Renal cortex interstitium (tissue), 11 donors: ENCODE results near the gene CNTN4. TPM values are rescaled to one million over a fixed set of nuclear protein-coding genes. Genes with fewer than 3 reads are reported as not detected.

Source experiments
- DNase-seq, 11 donors: peaks; one replicate each; pipeline ENCODE4 v3.0.0-alpha.2; 2013; ENCODE audit warnings: low read depth in 9 of 11, low spot score in 4 of 11; ENCODE audit errors: extremely low read depth in 1 of 11
- polyA plus RNA-seq, 3 donors: library from polyadenylated mRNA; unstranded; fragments of 120-200 nt; gene quantifications; one replicate each; pipeline ENCODE4 v1.2.1, GENCODE V29; 2013; ENCODE audit not compliant: insufficient read length in 3 of 3

CNTN4 gene
- polyA plus RNA-seq, 3 donors = 27.6 to 36.4 (median 33.2) TPM

DNA sequence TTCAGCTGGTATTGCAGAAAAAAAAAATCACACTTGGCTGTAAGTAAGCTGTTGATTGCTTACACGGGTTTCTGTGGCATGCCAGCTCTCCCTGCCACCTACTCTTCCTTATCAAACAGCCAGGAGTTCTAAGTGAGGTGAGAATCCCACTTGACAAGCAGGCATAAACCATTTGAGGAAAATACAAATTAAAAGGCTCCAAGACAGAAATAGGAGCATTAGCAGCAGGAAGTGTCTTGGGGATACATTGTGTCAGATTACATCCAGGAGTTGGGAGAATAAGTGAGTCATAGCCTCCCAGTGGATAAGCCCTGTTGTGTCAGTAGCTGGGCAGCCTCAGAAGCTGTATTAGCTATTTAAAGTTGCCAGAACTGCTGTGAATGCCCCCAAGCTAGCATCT, 256.0 kb downstream of the CNTN4 start:
- peak in 1 of 11 donors; percentile 9 for DNase-seq

DNA sequence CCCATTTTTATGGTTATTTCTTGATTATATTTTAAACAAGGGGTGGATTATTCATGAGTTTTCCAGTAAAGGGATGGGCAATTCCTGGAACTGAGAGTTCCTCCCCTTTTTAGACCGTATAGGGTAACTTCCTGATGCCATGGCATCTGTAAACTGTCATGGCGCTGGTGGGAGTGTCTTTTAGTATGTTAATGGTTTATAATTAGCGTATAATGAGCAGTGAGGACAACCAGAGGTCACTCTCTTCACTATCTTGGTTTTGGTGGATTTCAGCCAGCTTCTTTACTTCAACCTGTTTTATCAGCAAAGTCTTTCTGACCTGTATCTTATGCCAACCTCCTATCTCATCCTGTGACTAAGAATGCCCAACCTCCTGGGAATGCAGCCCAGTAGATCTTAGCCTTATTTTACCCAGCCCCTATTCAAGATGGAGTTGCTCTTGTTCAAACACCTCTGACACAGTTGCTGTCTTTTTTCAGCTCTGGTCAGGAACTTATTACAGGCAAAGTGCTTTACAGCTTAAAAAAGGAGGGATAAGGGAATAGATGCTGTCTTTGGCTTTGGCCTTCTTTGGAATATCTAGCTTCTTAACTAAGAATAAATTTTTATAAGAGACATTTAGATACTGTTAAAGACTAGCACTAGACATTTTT, 257.8 kb downstream of the CNTN4 start:
- DNase-seq = no peak

DNA sequence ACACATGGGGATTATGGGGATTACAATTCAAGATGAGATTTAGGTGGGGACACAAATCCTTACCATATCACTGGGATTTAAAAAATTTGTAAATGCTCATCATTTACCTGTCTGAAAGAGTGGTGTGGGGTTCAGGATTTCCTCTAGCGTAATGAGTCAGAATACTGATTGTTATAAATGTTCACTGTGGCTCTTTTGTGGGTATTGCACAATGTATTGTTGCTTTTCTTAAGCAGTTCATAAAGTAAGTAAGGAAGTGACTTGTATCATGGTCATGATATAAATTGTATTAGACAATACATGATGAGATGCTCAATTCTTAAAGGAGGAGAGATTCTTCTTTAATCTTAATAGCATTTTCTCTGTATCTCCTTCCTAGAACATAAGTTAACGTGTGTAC, 262.1 kb downstream of the CNTN4 start:
- no peak for DNase-seq

DNA sequence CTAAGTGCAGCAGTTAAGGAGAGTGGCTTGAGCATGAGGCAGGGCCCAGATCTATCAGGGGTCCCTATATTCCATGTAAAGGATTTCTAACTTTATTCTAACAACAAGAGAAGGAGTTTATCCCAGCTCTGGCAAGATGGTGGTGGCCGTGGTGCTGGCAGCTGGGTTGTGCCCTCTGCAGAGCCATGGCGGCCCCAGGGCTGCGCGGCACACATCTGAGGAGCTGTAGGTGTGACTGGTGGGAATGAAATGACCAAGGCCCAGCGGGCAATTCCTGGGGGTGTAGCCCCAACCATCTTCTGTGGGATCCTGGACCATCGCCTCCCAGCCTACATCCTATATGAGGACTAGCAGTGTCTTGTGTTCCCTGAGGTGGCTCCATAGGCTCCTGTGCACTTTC, 263.5 kb downstream of the CNTN4 start:
- DNase-seq = no peak

DNA sequence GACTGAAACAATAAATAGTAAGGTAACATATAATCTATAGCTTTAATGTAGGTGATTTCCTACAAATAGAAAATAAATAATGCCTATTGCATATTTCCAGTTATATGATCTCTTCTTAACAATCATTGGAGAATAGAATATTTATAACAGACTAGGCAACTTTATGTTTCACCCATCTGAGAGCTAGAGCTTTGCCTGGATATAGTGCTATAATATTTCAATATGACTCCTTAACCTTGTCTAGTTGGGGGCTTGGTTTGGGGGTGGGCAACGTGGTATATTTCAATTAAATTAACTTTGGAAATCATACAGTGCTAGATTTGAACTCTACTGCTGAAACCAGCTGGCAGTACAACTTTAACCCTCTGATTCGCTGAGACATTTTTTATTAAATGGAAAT, 265.2 kb downstream of the CNTN4 start:
- no peak for DNase-seq

DNA sequence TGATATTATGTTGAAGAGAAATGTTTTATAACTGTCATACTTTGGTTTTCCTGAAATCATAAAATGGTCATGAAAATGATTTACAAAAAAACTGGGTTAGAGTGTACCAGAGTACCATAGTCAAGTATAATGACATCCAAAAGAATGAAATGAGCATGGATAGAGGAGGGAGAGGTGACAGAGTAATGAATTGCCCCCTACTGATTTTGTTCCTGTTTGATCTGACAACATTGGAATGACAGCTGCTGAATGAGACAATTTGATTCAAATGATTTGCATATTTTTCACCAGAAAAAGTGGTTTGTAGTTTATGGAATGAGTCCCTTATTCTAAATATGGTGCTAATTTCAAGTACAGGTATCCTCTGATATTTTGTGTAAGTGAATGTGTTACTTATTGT, 271.7 kb downstream of the CNTN4 start:
- DNase-seq = no peak

DNA sequence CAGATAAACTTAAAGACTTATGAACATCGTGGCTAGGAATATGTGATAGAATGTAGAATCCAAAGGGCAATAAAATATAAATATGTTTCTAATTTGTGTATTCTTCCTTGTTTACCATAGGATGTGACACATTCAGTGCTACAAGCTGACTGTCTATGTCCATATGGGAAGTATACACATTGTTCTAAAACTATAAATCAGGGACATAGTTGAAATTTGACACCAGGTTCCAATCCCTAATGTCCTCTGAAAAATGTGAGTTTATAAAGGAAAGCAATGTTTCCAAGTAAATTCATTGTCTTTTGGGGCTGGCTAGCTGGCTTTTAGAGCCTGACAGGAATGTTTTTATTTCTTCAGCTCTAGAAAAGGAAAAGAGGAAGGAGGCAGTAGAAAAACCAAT, 273.6 kb downstream of the CNTN4 start:
- DNase-seq = no peak

DNA sequence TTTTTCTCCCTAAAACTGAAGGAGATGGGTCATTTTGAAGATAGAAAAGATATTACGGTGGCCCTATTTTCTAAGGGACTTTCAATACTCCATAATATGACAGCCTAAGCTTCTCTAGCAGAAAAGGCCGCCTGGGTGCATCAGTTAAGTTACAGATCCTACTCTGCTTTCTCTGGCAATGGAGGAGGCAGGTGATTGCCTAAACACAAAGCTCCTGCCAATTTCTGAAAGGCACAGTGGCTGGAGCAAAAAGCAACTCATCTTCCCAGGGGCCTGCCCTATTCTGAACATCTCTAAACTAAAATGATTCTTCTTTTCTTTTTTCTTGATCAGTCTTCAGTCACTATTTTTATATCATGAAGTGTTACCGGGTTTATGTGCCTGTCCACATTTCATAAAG, 276.7 kb downstream of the CNTN4 start:
- no peak for DNase-seq

DNA sequence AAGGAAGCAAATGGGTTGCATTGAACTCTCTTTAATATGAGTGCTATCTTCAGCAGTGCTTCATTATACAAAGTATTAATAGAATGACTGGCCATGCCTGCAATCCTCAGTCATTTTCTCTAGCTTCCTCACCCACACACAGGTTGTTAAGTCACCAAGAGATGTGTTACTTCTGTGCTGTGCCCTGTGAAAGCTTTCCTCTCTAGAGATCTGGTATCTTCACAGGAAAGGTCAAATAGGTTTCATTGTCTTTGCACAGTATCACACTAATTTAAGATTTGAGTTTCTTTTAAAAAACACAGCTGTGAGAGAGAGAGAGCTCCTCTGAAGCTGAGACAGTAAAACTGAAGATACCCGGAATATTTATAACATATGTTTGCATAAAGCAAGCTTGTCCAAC, 278.6 kb downstream of the CNTN4 start:
- DNase-seq = no peak

DNA sequence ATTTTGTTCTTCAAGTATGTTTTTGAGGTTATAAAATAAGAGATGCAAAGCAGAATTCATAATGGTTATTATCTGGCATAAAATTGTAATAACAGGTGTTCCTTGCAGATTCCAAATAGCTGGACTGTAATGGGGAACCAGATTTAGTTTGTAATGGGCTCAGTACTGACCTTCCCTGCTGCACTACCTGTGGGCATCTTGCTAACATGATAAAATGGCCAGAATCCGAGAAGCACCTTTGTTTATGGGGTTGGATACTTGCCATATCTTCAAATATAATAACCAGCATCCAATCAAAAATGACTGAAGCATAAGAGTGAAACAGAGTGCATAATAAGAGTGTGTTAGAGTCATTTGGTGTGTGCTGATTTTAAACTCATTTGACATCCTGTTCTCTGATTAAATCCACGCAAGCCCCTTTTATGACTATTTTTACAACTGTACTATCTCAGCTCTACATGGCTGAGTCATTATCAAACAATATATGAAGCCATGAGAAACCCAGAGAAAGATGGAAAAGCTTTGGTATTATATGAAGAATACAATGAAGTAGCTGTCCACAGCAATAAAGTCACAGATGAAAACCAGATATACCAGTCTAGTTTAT, 292.4 kb downstream of the CNTN4 start:
- DNase-seq = no peak

DNA sequence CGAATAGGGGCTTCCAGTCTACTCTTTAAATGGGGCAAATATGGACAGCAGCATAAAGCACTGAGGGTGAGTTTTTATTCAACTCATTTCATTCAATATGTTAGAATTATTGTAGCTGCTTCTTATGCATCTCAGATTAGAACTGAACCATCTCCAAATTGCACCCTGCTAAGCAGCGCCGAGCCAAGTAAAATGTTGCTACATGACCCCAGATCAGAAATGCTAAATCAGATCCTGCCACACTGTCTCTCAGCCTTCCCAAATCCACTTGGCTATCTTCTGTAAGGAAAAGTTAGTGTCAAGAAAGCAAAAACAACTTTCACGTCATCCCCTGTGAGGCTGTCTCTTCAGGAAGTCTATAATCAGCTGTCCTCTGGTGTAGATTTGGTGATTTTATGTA, 293.2 kb downstream of the CNTN4 start:
- DNase-seq = no peak

DNA sequence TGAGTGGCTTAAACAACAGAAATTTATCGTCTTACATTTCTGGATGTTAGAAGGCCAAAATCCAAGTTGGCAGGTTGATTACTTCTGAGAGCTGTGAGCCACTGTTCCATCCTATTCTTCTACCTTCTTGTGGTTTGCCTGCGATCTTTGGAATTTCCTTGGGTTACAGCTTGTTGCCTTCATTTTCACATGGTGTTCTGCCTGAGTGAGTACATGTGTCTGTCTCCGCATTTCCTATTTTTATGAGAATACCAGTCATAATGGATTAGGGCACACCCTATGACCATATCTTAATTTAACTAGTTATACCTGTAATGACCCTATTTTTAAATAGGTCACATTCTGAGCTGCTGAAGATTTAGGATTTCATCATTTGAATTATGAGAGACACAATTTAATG, 294.3 kb downstream of the CNTN4 start:
- no peak for DNase-seq

DNA sequence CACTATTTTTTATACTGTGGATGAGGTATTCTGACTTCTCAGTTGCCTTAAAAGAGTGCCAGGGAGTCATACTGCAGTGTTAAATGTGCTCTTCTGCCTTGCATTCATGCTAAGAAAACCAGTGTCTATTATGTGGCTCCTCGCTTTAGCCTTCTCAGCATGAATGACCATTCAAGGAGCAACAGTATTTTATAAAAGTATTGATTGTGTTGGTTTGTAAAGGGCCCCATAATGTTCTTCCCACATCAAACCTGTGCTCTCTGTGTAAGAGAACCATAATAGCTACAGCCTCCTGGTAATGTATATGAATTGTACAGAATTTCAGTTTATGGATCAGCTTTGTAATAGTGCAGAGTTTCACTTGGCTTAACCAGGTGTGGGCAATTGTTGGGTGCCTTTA, 316.4 kb downstream of the CNTN4 start:
- no peak for DNase-seq

DNA sequence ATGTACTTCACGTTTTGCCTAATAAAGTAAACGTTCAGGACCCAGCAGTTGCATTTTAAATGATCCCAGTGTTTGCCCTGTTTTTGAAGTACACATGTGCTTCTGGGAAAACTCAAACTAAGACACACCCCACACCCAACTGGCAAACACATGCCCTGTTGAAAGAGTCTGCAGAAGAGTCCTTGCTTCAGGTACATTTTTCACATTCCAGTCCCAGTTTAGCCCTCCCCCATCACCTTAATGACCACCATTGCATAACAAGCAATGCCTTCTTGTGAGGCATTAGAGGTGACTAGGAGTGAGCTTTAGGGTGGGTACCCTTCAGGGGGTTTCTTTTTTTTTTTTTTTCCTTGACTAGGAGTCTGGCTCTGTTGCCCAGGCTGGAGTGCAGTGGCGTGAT, 322.3 kb downstream of the CNTN4 start:
- DNase-seq = peak in 2 of 11 donors; percentile 2 to 8

DNA sequence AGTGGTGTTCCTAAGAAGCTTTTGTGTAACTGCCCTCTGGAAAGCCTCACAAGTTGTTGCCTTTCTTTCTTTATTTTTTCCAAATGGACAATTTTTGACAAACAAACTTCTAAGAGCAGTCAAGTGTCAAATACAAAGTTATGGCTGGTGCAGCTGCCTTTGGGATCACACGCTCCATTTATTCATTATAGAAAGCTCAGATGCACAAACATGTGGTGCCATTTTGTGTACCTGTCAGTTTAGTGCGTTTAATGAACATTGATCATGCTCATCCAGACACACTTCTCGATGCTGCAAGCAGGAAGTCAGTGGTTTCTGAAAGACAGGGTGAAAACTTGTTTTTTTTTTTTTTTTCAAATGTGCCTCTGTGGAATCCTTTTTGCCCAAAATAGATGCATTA, 324.5 kb downstream of the CNTN4 start:
- no peak for DNase-seq

DNA sequence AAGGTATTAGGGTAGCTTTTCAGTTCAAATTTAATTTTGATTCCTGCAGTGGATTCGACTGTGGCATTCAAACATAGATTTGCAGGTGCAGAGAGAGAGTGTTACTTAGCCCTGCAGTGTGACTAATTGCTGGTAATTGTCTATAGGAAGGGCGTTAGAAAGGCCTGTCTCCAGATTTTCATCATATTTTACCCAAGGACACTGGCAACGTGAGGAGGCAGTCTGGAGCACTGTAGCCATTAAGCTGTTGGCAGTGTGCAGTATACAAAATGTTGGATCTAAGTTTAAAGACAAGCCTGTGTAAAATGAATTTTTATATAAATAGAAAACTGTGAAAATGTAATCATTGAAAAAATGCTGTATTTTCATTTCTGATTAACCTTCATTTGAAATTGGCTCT, 342.9 kb downstream of the CNTN4 start:
- DNase-seq = no peak

DNA sequence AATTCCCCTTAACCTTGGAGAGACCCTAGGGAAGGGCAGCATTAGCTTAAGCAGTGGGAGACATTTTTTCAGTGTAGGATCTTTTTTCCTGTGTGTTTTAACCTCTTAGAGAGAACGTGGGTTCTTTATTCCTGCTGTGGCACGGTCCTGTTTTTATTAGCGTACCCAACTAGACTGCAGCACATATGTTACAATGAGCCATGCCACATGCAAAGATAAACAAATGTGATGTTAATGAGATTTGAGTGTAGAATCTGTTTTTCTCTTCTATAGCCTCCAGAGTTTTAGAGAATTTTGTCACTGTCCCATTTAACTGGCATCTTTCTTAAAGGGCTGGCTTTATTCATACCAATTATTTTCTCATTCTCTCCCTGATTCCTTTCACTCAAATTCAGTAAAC, 347.5 kb downstream of the CNTN4 start:
- no peak for DNase-seq

DNA sequence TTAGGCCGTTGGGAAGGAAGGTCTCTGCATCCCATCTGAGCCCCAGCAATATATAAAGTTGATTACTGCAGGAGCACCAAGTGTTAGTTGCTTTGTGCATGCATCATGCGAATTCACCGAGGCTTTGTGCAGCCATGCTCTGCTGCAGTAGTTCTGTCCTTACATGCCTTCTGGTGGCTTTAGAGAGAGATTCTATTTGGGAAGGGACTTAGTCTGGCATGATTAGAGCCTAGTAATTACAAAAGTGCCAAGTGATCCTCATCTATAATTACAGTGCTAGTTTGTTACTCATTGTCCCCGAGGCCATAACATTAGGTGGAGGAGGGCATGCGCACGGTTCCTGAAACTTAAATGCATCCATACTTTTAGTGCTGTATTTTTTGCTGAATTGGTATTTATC, 353.6 kb downstream of the CNTN4 start:
- DNase-seq = no peak

DNA sequence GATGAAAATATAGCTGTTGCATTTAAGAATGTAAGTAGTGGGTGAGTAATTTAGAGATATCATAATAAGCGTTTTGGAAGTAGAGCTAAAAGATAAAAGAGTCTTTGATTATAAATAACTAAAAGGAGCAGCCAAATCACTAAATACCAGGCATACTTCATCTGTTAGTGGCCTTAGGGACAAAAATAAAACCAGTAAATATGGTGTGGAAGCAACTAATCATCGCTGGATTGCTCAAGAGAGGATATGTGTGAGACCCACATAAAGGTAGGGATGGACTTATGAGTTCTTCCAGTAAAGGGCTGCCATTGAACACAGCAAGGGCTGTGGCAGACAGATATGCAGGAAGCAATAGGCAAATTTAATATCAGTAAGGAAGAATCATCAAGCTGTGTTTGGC, 356.2 kb downstream of the CNTN4 start:
- no peak for DNase-seq

DNA sequence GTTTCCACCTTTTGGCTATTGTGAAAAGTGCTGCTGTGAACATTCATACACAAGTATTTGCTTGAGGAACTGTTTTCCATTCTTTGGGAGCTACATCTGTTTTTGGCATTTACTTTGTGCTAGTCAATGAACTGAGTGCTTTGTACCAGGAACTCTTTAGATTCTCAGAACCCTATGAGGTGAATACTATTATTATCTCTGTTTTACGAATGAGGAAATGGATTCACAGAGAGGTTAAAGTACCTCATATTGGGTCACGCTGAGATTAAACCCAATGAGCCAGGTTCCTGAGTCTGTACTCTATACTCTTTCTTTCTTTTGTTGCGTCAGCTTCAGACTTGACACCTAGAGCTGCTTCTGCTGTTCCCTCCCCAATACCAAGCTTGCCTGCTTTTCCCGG, 358.1 kb downstream of the CNTN4 start:
- DNase-seq = no peak

DNA sequence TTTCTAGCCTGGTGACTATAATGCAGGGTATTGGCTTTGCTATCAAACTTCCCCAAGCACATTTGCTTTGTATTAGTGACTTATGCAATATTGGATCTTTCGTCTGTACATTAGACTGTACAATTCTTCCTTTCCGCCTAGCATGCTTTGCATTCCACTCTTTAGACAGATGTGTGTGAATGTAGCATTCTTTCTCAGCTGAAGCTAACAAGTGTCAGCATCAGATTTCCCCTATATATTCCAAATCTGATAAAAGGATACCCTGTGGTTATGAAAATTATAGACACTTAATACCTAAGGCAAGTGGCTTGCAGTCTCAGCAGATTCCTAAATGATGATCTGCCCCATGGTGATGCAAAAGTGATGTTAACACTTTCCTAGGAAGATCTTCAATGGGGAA, 360.1 kb downstream of the CNTN4 start:
- DNase-seq = no peak
